Stimulated activated naive B cell treated with anti-CD40 and anti-IgM and Interleukin-4, amounts not matched to agents 10 μg/mL and 1 μg/mL and 100 μg/mL, for 72 hours (primary cell): ENCODE results near the gene DDX50.
"Not testable (repeated sequence)": the region's sequence is repeated elsewhere in the genome, so short reads cannot be mapped to it uniquely, and the experiment has no call there.

Experiments used
- ATAC-seq, 2 donors: fragments of 150-1000 bp; cut with Tn5 transposase; replicated peaks; 2 replicates each; pipeline ENCODE4 v1.10.0; 2021; ENCODE audit warnings: moderate library complexity in 1 of 2
- DNase-seq: peaks from one replicate; pipeline ENCODE4 v3.0.0; 2021
- H3K27ac Mint-ChIP-seq: one replicate; pipeline ENCODE4 v1.8.0; 2022; ENCODE audit warnings: mild to moderate bottlenecking, mixed read lengths
- H3K27me3 Mint-ChIP-seq, 2 donors: one replicate each; pipeline ENCODE4 v1.8.0; 2022; ENCODE audit warnings: mixed read lengths in 2 of 2
- H3K36me3 Mint-ChIP-seq, 2 donors: one replicate each; pipeline ENCODE4 v1.8.0; 2022; ENCODE audit warnings: mixed read lengths in 2 of 2, mild to moderate bottlenecking in 1 of 2
- H3K4me1 Mint-ChIP-seq, 2 donors: one replicate each; pipeline ENCODE4 v1.8.0; 2022; ENCODE audit warnings: mixed read lengths in 2 of 2, mild to moderate bottlenecking in 1 of 2
- H3K4me3 Mint-ChIP-seq, 2 donors: one replicate each; pipeline ENCODE4 v1.8.0; 2022; ENCODE audit warnings: mild to moderate bottlenecking in 2 of 2, mixed read lengths in 2 of 2, moderate library complexity in 1 of 2
- H3K9me3 Mint-ChIP-seq, 2 donors: one replicate each; pipeline ENCODE4 v1.8.0; 2022; ENCODE audit warnings: mixed read lengths in 2 of 2, mild to moderate bottlenecking in 1 of 2

The DDX50 gene

GRCh38 chr10:68901105-68901927 lies at the start of gene DDX50:
Gene DDX50, plus strand, starts transcription at chr10:68901315. Its CDS starts 70 bp downstream, at chr10:68901385.
- ATAC-seq = peak; percentile 96
- peaks cover 17 to 44% of the 10 kb centered on the region in 2 donors for H3K4me1 Mint-ChIP-seq

GRCh38 chr10:68856352-68856751 lies 44.8 kb upstream of the DDX50 start:
- Mint-ChIP-seq H3K4me3 (no peak overlapping the region), H3K4me1 (no peaks in the 10 kb centered on the region), H3K9me3 (peaks cover 12 to 13% of the 10 kb centered on the region in 2 donors), H3K27me3 (peaks cover 0 to 3% of the 10 kb centered on the region in 2 donors), H3K36me3 (peaks cover 7 to 11% of the 10 kb centered on the region in 2 donors), H3K27ac (no peak overlapping the region)
- no peak for ATAC-seq
- no peak for DNase-seq

More at GRCh38 chr10:68901105-68901927, at the start of gene DDX50:
- peak within 1 kb of the TSS; percentile 99 to 100 for H3K4me3 Mint-ChIP-seq
- H3K27ac Mint-ChIP-seq = peak within 1 kb of the TSS; percentile 100
- no peaks in the 10 kb centered on the region for H3K9me3 Mint-ChIP-seq
- H3K27me3 Mint-ChIP-seq = peaks cover 9 to 14% of the 10 kb centered on the region in 2 donors
- peak; percentile 96 for DNase-seq
- peaks cover 19 to 20% of the 10 kb centered on the region in 2 donors for H3K36me3 Mint-ChIP-seq

- H3K9me3 Mint-ChIP-seq = peaks cover 13% of the 10 kb centered on the region in 2 donors
- no peaks in the 10 kb centered on the region for H3K4me1 Mint-ChIP-seq
- H3K36me3 Mint-ChIP-seq = peaks cover 7 to 11% of the 10 kb centered on the region in 2 donors
- H3K4me3 Mint-ChIP-seq = no peak overlapping the region
- DNase-seq = no peak
- peaks cover 0 to 3% of the 10 kb centered on the region in 2 donors for H3K27me3 Mint-ChIP-seq
- no peak overlapping the region for H3K27ac Mint-ChIP-seq
- ATAC-seq = no peak
Measured at GRCh38 chr10:68857005-68857404, 44.1 kb upstream of the DDX50 start.

- DNase-seq (peak; percentile 1), ATAC-seq (no peak)
- H3K4me3 Mint-ChIP-seq = no peak overlapping the region
- H3K4me1 Mint-ChIP-seq = no peaks in the 10 kb centered on the region
- H3K36me3 Mint-ChIP-seq = peaks cover 7 to 11% of the 10 kb centered on the region in 2 donors
- peaks cover 19% of the 10 kb centered on the region in 2 donors for H3K9me3 Mint-ChIP-seq
- H3K27ac Mint-ChIP-seq = no peak overlapping the region
- H3K27me3 Mint-ChIP-seq = no peaks in the 10 kb centered on the region
Measured at GRCh38 chr10:68861253-68861652, 39.9 kb upstream of the DDX50 start.

GRCh38 chr10:68864611-68865010 lies 36.5 kb upstream of the DDX50 start:
- H3K27me3 Mint-ChIP-seq = no peaks in the 10 kb centered on the region
- H3K36me3 Mint-ChIP-seq = peaks cover 5 to 9% of the 10 kb centered on the region in 2 donors
- H3K4me3 Mint-ChIP-seq = no peak overlapping the region

GRCh38 chr10:68868173-68868572 lies 32.9 kb upstream of the DDX50 start:
- not testable (repeated sequence) for H3K4me3 Mint-ChIP-seq, H3K27me3 Mint-ChIP-seq, H3K9me3 Mint-ChIP-seq, H3K4me1 Mint-ChIP-seq, DNase-seq, H3K36me3 Mint-ChIP-seq, ATAC-seq, H3K27ac Mint-ChIP-seq

More at GRCh38 chr10:68864611-68865010, 36.5 kb upstream of the DDX50 start:
- Mint-ChIP-seq H3K4me1 (no peaks in the 10 kb centered on the region), H3K9me3 (peaks cover 19 to 20% of the 10 kb centered on the region in 2 donors), H3K27ac (no peak overlapping the region)
- no peak for DNase-seq
- ATAC-seq = no peak

GRCh38 chr10:68869623-68870022 lies 31.5 kb upstream of the DDX50 start:
- no peaks in the 10 kb centered on the region for H3K27me3 Mint-ChIP-seq
- H3K9me3 Mint-ChIP-seq = peaks cover 3 to 5% of the 10 kb centered on the region in 2 donors
- H3K4me3 Mint-ChIP-seq = no peak overlapping the region
- H3K4me1 Mint-ChIP-seq = no peaks in the 10 kb centered on the region
- ATAC-seq (no peak), DNase-seq (no peak)
- H3K36me3 Mint-ChIP-seq = no peaks in the 10 kb centered on the region
- H3K27ac Mint-ChIP-seq = no peak overlapping the region

- Mint-ChIP-seq H3K9me3 (peaks cover 3 to 5% of the 10 kb centered on the region in 2 donors), H3K27me3 (no peaks in the 10 kb centered on the region), H3K36me3 (no peaks in the 10 kb centered on the region), H3K4me3 (no peak overlapping the region), H3K27ac (no peak overlapping the region), H3K4me1 (no peaks in the 10 kb centered on the region)
- no peak for ATAC-seq
- DNase-seq = no peak
Measured at GRCh38 chr10:68870061-68870460, 31.1 kb upstream of the DDX50 start.

GRCh38 chr10:68870545-68871104 lies 30.5 kb upstream of the DDX50 start:
- no peak overlapping the region for H3K4me3 Mint-ChIP-seq
- ATAC-seq = no peak

GRCh38 chr10:68871105-68871711 lies 29.9 kb upstream of the DDX50 start:
- H3K27me3 Mint-ChIP-seq = no peaks in the 10 kb centered on the region
- no peak overlapping the region for H3K27ac Mint-ChIP-seq
- no peak for ATAC-seq

More at GRCh38 chr10:68870545-68871104, 30.5 kb upstream of the DDX50 start:
- no peaks in the 10 kb centered on the region for H3K36me3 Mint-ChIP-seq
- H3K4me1 Mint-ChIP-seq = no peaks in the 10 kb centered on the region
- H3K27me3 Mint-ChIP-seq = no peaks in the 10 kb centered on the region
- peaks cover 3 to 5% of the 10 kb centered on the region in 2 donors for H3K9me3 Mint-ChIP-seq
- no peak overlapping the region for H3K27ac Mint-ChIP-seq
- DNase-seq = no peak

GRCh38 chr10:68871731-68872342 lies 29.3 kb upstream of the DDX50 start:
- Mint-ChIP-seq H3K4me1 (no peaks in the 10 kb centered on the region), H3K27me3 (no peaks in the 10 kb centered on the region), H3K4me3 (no peak overlapping the region), H3K27ac (no peak overlapping the region), H3K9me3 (peaks cover 3 to 5% of the 10 kb centered on the region in 2 donors), H3K36me3 (no peaks in the 10 kb centered on the region)
- ATAC-seq = no peak
- DNase-seq = no peak

More at GRCh38 chr10:68871105-68871711, 29.9 kb upstream of the DDX50 start:
- no peak for DNase-seq
- Mint-ChIP-seq H3K36me3 (no peaks in the 10 kb centered on the region), H3K9me3 (peaks cover 3 to 5% of the 10 kb centered on the region in 2 donors), H3K4me3 (no peak overlapping the region), H3K4me1 (no peaks in the 10 kb centered on the region)

- Mint-ChIP-seq H3K27ac (no peak overlapping the region), H3K4me3 (no peak overlapping the region), H3K4me1 (no peaks in the 10 kb centered on the region), H3K9me3 (no peaks in the 10 kb centered on the region), H3K27me3 (no peaks in the 10 kb centered on the region), H3K36me3 (no peaks in the 10 kb centered on the region)
- ATAC-seq (no peak), DNase-seq (no peak)
Measured at GRCh38 chr10:68876246-68877138, 24.6 kb upstream of the DDX50 start.

GRCh38 chr10:68877482-68878110 lies 23.5 kb upstream of the DDX50 start:
- Mint-ChIP-seq H3K36me3 (no peaks in the 10 kb centered on the region), H3K4me1 (no peaks in the 10 kb centered on the region), H3K27me3 (no peaks in the 10 kb centered on the region), H3K4me3 (no peak overlapping the region), H3K27ac (no peak overlapping the region), H3K9me3 (no peaks in the 10 kb centered on the region)
- ATAC-seq (no peak), DNase-seq (no peak)
